ENCODE results near the gene TSPAN9.

DNA sequence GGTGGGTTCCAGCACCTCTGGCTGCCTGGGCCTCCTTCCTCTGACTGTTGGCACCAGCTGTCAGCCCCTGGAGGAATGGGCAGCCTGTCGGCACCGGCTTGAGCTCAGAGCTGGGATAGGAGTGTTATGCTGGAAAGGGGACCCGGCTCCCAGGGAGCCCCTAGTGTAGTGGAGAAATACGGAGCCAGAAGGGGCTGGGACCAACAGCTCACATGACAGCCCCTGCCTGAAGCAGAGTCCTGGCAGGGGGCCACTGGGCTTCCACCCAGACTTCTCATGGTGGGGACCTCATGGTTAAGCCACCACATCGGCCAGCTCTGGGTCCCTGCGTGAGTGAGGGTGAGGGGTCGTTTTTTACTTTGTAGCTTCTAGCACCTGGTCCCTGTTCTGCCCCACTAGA is 174.5 kb downstream of the TSPAN9 start:
- TF ChIP-seq, protein P1, sequence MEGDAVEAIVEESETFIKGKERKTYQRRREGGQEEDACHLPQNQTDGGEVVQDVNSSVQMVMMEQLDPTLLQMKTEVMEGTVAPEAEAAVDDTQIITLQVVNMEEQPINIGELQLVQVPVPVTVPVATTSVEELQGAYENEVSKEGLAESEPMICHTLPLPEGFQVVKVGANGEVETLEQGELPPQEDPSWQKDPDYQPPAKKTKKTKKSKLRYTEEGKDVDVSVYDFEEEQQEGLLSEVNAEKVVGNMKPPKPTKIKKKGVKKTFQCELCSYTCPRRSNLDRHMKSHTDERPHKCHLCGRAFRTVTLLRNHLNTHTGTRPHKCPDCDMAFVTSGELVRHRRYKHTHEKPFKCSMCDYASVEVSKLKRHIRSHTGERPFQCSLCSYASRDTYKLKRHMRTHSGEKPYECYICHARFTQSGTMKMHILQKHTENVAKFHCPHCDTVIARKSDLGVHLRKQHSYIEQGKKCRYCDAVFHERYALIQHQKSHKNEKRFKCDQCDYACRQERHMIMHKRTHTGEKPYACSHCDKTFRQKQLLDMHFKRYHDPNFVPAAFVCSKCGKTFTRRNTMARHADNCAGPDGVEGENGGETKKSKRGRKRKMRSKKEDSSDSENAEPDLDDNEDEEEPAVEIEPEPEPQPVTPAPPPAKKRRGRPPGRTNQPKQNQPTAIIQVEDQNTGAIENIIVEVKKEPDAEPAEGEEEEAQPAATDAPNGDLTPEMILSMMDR (IDR thresholded peaks at IDR 0.05), result no peak
- TF ChIP-seq TCF7L2 (IDR thresholded peaks at IDR 0.05; ENCODE audit: low read depth, low read length), result no peak
- TF ChIP-seq POLR2AphosphoS5 (IDR thresholded peaks at IDR 0.05; ENCODE audit: low read depth, low read length), result no peak
- TF ChIP-seq, protein P2, sequence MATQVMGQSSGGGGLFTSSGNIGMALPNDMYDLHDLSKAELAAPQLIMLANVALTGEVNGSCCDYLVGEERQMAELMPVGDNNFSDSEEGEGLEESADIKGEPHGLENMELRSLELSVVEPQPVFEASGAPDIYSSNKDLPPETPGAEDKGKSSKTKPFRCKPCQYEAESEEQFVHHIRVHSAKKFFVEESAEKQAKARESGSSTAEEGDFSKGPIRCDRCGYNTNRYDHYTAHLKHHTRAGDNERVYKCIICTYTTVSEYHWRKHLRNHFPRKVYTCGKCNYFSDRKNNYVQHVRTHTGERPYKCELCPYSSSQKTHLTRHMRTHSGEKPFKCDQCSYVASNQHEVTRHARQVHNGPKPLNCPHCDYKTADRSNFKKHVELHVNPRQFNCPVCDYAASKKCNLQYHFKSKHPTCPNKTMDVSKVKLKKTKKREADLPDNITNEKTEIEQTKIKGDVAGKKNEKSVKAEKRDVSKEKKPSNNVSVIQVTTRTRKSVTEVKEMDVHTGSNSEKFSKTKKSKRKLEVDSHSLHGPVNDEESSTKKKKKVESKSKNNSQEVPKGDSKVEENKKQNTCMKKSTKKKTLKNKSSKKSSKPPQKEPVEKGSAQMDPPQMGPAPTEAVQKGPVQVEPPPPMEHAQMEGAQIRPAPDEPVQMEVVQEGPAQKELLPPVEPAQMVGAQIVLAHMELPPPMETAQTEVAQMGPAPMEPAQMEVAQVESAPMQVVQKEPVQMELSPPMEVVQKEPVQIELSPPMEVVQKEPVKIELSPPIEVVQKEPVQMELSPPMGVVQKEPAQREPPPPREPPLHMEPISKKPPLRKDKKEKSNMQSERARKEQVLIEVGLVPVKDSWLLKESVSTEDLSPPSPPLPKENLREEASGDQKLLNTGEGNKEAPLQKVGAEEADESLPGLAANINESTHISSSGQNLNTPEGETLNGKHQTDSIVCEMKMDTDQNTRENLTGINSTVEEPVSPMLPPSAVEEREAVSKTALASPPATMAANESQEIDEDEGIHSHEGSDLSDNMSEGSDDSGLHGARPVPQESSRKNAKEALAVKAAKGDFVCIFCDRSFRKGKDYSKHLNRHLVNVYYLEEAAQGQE (IDR thresholded peaks at IDR 0.05; ENCODE audit: insufficient read depth in 1 of 2, low read depth in 2 of 2, low read length in 1 of 2), result no peak
- TF ChIP-seq SIN3A (IDR thresholded peaks at IDR 0.05; ENCODE audit: borderline replicate concordance, insufficient read depth, low read depth, low read length), result no peak
